ENCODE data around the gene GTF2A2.

- TF ChIP-seq, protein P1, sequence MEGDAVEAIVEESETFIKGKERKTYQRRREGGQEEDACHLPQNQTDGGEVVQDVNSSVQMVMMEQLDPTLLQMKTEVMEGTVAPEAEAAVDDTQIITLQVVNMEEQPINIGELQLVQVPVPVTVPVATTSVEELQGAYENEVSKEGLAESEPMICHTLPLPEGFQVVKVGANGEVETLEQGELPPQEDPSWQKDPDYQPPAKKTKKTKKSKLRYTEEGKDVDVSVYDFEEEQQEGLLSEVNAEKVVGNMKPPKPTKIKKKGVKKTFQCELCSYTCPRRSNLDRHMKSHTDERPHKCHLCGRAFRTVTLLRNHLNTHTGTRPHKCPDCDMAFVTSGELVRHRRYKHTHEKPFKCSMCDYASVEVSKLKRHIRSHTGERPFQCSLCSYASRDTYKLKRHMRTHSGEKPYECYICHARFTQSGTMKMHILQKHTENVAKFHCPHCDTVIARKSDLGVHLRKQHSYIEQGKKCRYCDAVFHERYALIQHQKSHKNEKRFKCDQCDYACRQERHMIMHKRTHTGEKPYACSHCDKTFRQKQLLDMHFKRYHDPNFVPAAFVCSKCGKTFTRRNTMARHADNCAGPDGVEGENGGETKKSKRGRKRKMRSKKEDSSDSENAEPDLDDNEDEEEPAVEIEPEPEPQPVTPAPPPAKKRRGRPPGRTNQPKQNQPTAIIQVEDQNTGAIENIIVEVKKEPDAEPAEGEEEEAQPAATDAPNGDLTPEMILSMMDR (conservative IDR thresholded peaks at IDR 0.05), result no peak
- no peak for TF ChIP-seq ZFX (IDR thresholded peaks at IDR 0.05)
Observed at GRCh38 chr15:59685737-59686297, 28.5 kb upstream of the GTF2A2 start.

All from C4-2B (cell line).